ENCODE measurements around the gene COIL. TPM values are rescaled to one million over a fixed set of nuclear protein-coding genes. Genes with fewer than 3 reads are reported as not detected.

The COIL gene
- total and polyA plus RNA-seq, 9 of the 15 experiments (the other 6 are each of a cell fraction or from before 2014, with no cell fraction given): 23.9 to 41.3 (median 28.7) TPM

DNA sequence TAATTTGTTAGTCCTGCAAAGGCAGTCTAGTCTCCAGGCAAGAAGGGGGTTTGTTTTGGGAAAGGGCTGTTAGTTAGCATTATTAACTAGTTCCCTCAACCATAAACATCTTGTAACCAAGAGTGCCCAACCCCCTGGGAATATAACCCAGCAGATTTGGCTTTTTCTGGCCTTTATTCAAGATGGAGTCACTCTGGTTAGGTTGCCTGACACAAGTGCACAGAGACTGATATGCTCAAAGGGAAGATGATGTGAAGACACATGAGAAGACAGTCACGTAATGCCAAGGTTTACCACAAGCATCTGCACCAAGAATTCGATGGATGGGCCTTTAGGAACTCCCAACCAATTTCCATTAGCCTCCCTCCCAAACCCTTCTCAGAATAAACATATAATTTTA is 13.2 kb upstream of the COIL start:
- intact Hi-C loops (cut with micrococcal nuclease): no loop called here
- no peak for TF ChIP-seq BRCA1 (IDR thresholded peaks at IDR 0.05)
- TF ChIP-seq BRCA1 (CRISPR knock-in tag; IDR thresholded peaks at IDR 0.05): no peak
- no peak for TF ChIP-seq COPS2 (conservative IDR thresholded peaks at IDR 0.05)
- TF ChIP-seq, protein P1, sequence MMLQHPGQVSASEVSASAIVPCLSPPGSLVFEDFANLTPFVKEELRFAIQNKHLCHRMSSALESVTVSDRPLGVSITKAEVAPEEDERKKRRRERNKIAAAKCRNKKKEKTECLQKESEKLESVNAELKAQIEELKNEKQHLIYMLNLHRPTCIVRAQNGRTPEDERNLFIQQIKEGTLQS (IDR thresholded peaks at IDR 0.05): no peak
- TF ChIP-seq, protein P1 (CRISPR knock-in tag; conservative IDR thresholded peaks at IDR 0.05): no peak
- TF ChIP-seq CAMTA2 (CRISPR knock-in tag; conservative IDR thresholded peaks at IDR 0.05): no peak
- no peak for TF ChIP-seq IRF1 (CRISPR knock-in tag; IDR thresholded peaks at IDR 0.05; ENCODE audit: borderline replicate concordance)
- no peak for TF ChIP-seq SMARCE1 (IDR thresholded peaks at IDR 0.05)
- no peak for TF ChIP-seq STAT6 (CRISPR knock-in tag; IDR thresholded peaks at IDR 0.05)
- no peak for TF ChIP-seq POLR2G (IDR thresholded peaks at IDR 0.05; ENCODE audit: low read depth, low read length)
- no peak for TF ChIP-seq FOXP4 (CRISPR knock-in tag; IDR thresholded peaks at IDR 0.05; ENCODE audit: borderline replicate concordance)
- TF ChIP-seq, protein P2, sequence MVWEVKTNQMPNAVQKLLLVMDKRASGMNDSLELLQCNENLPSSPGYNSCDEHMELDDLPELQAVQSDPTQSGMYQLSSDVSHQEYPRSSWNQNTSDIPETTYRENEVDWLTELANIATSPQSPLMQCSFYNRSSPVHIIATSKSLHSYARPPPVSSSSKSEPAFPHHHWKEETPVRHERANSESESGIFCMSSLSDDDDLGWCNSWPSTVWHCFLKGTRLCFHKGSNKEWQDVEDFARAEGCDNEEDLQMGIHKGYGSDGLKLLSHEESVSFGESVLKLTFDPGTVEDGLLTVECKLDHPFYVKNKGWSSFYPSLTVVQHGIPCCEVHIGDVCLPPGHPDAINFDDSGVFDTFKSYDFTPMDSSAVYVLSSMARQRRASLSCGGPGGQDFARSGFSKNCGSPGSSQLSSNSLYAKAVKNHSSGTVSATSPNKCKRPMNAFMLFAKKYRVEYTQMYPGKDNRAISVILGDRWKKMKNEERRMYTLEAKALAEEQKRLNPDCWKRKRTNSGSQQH (CRISPR knock-in tag; IDR thresholded peaks at IDR 0.05): no peak
- TF ChIP-seq ZNF639 (CRISPR knock-in tag; conservative IDR thresholded peaks at IDR 0.05 in 1 of 2, IDR thresholded peaks at IDR 0.05 in 1 of 2): no peak

More for the DNA sequence above, 13.2 kb upstream of the COIL start:
- Histone ChIP-seq H3K27me3 (ENCODE audit: control insufficient read depth in 2 of 2, insufficient read depth in 2 of 2, low read length in 2 of 2) (no peaks in the 10 kb centered on the region), H3K9ac (ENCODE audit: insufficient read depth in 1 of 2, low read depth in 2 of 2, low read length in 2 of 2) (no peak overlapping the region), H2AFZ (ENCODE audit: low read depth, low read length) (no peak overlapping the region), H3K27ac (ENCODE audit: extremely low read depth, low read depth, low read length) (no peak overlapping the region), H3K4me3 (no peak overlapping the region), H3K4me1 (replicated peaks in 1 of 2; ENCODE audit: control insufficient read depth in 2 of 2, insufficient read depth in 2 of 2, low read length in 2 of 2) (peaks cover 11 to 15% of the 10 kb centered on the region in 2 experiments; a peak in 4 of 5 replicates), H3K4me2 (ENCODE audit: insufficient read depth, low read length) (no peak overlapping the region), H3K79me2 (ENCODE audit: control insufficient read depth, insufficient read depth, low read length) (no peaks in the 10 kb centered on the region), H4K20me1 (replicated peaks; ENCODE audit: control insufficient read depth, insufficient read depth, low read length) (no peaks in the 10 kb centered on the region), H3K9me3 (replicated peaks; ENCODE audit: control insufficient read depth, insufficient read depth, low read depth, low read length) (no peaks in the 10 kb centered on the region), H3K36me3 (ENCODE audit: control insufficient read depth, insufficient read depth, low read length) (no peaks in the 10 kb centered on the region), H3K9me1 (ENCODE audit: control insufficient read depth, insufficient read depth, low read length) (no peaks in the 10 kb centered on the region)
- 75% methylated on average over 2 of the region's 2 CpGs for WGBS (ENCODE audit: insufficient coverage, low coverage, missing lambda C conversion rate)
- DNase-seq (ENCODE audit: extremely low read depth in 1 of 4, low spot score in 3 of 4) (no peak), FAIRE-seq (no peak), ATAC-seq (no peak)
- in situ Hi-C loops (cut with MboI): no loop called here
- ChIA-PET CTCF (ENCODE audit: low intra/inter-chr PET ratio) (no interaction called here), POLR2A (no interaction called here)
- BruUV-seq (replicated peaks): no TSS peak
